NCI-H774 (cell line): ENCODE measurements around the gene EREG.
A peak's percentile ranks its signal among the peaks of the same experiment; 100 is the strongest.
"Not testable (repeated sequence)": the region's sequence is repeated elsewhere in the genome, so short reads cannot be mapped to it uniquely, and the experiment has no call there.

Experiments
- DNase-seq: peaks from one replicate; lab custom pipeline; 2025; lab: John Stamatoyannopoulos, UW

Gene EREG

GRCh38 chr4:74364652-74365491 lies at the start of gene EREG:
TSS of gene EREG (plus strand) at chr4:74365145. CDS start at chr4:74365309, 164 bp downstream.
- no peak for DNase-seq

GRCh38 chr4:74315376-74315775 lies 49.6 kb upstream of the EREG start:
- DNase-seq: no peak

- no peak for DNase-seq
Observed at GRCh38 chr4:74316397-74316796, 48.5 kb upstream of the EREG start.

GRCh38 chr4:74317616-74318246 lies 47.2 kb upstream of the EREG start:
- DNase-seq: no peak

GRCh38 chr4:74318276-74318675 lies 46.7 kb upstream of the EREG start:
- DNase-seq: no peak

- DNase-seq: no peak
Observed at GRCh38 chr4:74319470-74319869, 45.5 kb upstream of the EREG start.

GRCh38 chr4:74320559-74321118 lies 44.3 kb upstream of the EREG start:
- peak; percentile 26 for DNase-seq

GRCh38 chr4:74322301-74322700 lies 42.6 kb upstream of the EREG start:
- no peak for DNase-seq

- no peak for DNase-seq
Observed at GRCh38 chr4:74323663-74324062, 41.3 kb upstream of the EREG start.

- DNase-seq: no peak
Observed at GRCh38 chr4:74324262-74324661, 40.7 kb upstream of the EREG start.

- no peak for DNase-seq
Observed at GRCh38 chr4:74325886-74326285, 39.1 kb upstream of the EREG start.

GRCh38 chr4:74327762-74328161 lies 37.2 kb upstream of the EREG start:
- no peak for DNase-seq

GRCh38 chr4:74328501-74328900 lies 36.4 kb upstream of the EREG start:
- no peak for DNase-seq

GRCh38 chr4:74329307-74329706 lies 35.6 kb upstream of the EREG start:
- DNase-seq: no peak

GRCh38 chr4:74330295-74330750 lies 34.6 kb upstream of the EREG start:
- DNase-seq: no peak

- no peak for DNase-seq
Observed at GRCh38 chr4:74331252-74331651, 33.7 kb upstream of the EREG start.

GRCh38 chr4:74331944-74332343 lies 33.0 kb upstream of the EREG start:
- no peak for DNase-seq

GRCh38 chr4:74334636-74335035 lies 30.3 kb upstream of the EREG start:
- no peak for DNase-seq

GRCh38 chr4:74335341-74336021 lies 29.5 kb upstream of the EREG start:
- DNase-seq: no peak

GRCh38 chr4:74338792-74339333 lies 26.1 kb upstream of the EREG start:
- DNase-seq: no peak

- DNase-seq: no peak
Observed at GRCh38 chr4:74339501-74339900, 25.4 kb upstream of the EREG start.

GRCh38 chr4:74340421-74340820 lies 24.5 kb upstream of the EREG start:
- not testable (repeated sequence) for DNase-seq
